Tracheal epithelial cell (primary cell): ENCODE measurements around the gene OR10C1. TPM values are rescaled to one million over a fixed set of nuclear protein-coding genes. Genes with fewer than 3 reads are reported as not detected.

Source experiments
- total RNA-seq: library from RNA; depleted of rRNA; stranded (reverse); fragments of >200 nt; gene quantifications from 2 replicates; pipeline ENCODE4 v1.2.1, GENCODE V29; 2014

The OR10C1 gene
- not detected in 2 replicates for total RNA-seq

GRCh38 chr6:29439006-29439405 is at the start of gene OR10C1:
Gene OR10C1 (plus strand): TSS chr6:29439306. CDS start chr6:29440016, 710 bp downstream.

GRCh38 chr6:29395331-29395730 is 43.8 kb upstream of the OR10C1 start, which contains the start of gene OR12D2:
Gene OR12D2 (plus strand): TSS chr6:29395631. CDS start chr6:29396700, 1,069 bp downstream.

GRCh38 chr6:29414588-29414987 is 24.5 kb upstream of the OR10C1 start, which contains the start of gene OR12D1:
Gene OR12D1 (plus strand): TSS chr6:29414928.

GRCh38 chr6:29456971-29457370 is 17.9 kb downstream of the OR10C1 start, which contains the start of the genes OR11A1 and OR2H1:
Gene OR11A1 (minus strand): TSS chr6:29457071. CDS start chr6:29427641, 29,430 bp downstream.
Gene OR2H1 (plus strand): TSS chr6:29457155. CDS start chr6:29461770, 4,615 bp downstream.

GRCh38 chr6:29487660-29488059 is 48.6 kb downstream of the OR10C1 start, which contains the start of gene MAS1L:
Gene MAS1L (minus strand): TSS chr6:29487956. CDS start chr6:29487902, 54 bp downstream.

Other genes starting within 250 kb of the OR10C1 start
- not detected in 2 replicates for gene OR14J1, start 137.6 kb upstream of the OR10C1 start, total RNA-seq
- gene OR5V1, start 70.4 kb upstream of the OR10C1 start, total RNA-seq, result not detected in 2 replicates
- not detected in 2 replicates for gene OR12D3, start 64.0 kb upstream of the OR10C1 start, total RNA-seq
- not detected in 2 replicates for gene OR12D2, start 43.7 kb upstream of the OR10C1 start, total RNA-seq
- gene OR12D1, start 24.4 kb upstream of the OR10C1 start, total RNA-seq, result not detected in 2 replicates
- not detected in 2 replicates for gene OR11A1, start 17.8 kb downstream of the OR10C1 start, total RNA-seq
- not detected in 2 replicates for gene OR2H1, start 17.8 kb downstream of the OR10C1 start, total RNA-seq
- gene MAS1L, start 48.6 kb downstream of the OR10C1 start, total RNA-seq, result not detected in 2 replicates
- 9.9 TPM in 1 of 2 replicates, not detected in the other for gene UBD, start 120.4 kb downstream of the OR10C1 start, total RNA-seq
- 0.24 TPM in 1 of 2 replicates, not detected in the other for gene OR2H2, start 145.8 kb downstream of the OR10C1 start, total RNA-seq
- 4.9 and 9.6 TPM in 2 replicates for gene GABBR1, start 193.9 kb downstream of the OR10C1 start, total RNA-seq
- gene MOG, start 217.8 kb downstream of the OR10C1 start, total RNA-seq, result not detected in 2 replicates
- gene ZFP57, start 241.8 kb downstream of the OR10C1 start, total RNA-seq, result 0.24 and 1.1 TPM in 2 replicates